Measurements from ENCODE around the gene KRTAP4-12.

DNA sequence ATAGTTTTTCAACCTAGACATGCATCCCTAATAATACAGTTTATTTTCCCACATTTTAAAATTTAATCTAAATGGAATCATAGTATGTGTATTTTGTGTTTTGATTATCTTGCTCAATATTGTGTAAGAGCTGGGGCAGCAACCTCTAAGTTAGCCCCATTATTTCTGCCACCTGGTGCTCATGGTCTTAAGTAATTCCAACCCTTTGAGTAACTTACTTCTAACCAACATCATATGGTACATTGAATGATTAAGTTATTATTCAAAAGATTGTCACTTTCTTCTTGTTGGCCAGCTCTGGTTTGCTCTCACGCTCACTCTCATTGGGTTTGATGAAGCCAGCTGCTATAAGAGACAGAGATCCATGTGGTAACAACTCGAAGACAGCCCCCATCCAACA is 47.9 kb upstream of the KRTAP4-12 start:
- TF ChIP-seq POLR2AphosphoS5 (IDR thresholded peaks at IDR 0.05; ENCODE audit: low read depth, low read length) (no peak), POLR2A (IDR thresholded peaks at IDR 0.05; ENCODE audit: low read depth, low read length) (no peak)
